Activated CD4-positive, CD25-positive, alpha-beta regulatory T cell treated with anti-CD3 and anti-CD28 coated beads, Interleukin-2, amount 50 U/mL, for 72 hours (primary cell): ENCODE results near the gene RNF39.
"Not testable (repeated sequence)": the region's sequence is repeated elsewhere in the genome, so short reads cannot be mapped to it uniquely, and the experiment has no call there.

Source experiments
- DNase-seq: peaks from one replicate; pipeline ENCODE4 v3.0.0; 2021

RNF39 gene, protein sequence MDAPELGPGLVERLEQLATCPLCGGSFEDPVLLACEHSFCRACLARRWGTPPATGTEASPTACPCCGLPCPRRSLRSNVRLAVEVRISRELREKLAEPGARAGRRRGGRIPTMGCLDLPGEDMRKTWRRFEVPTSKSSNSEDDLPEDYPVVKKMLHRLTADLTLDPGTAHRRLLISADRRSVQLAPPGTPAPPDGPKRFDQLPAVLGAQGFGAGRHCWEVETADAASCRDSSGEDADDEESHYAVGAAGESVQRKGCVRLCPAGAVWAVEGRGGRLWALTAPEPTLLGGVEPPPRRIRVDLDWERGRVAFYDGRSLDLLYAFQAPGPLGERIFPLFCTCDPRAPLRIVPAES

DNA sequence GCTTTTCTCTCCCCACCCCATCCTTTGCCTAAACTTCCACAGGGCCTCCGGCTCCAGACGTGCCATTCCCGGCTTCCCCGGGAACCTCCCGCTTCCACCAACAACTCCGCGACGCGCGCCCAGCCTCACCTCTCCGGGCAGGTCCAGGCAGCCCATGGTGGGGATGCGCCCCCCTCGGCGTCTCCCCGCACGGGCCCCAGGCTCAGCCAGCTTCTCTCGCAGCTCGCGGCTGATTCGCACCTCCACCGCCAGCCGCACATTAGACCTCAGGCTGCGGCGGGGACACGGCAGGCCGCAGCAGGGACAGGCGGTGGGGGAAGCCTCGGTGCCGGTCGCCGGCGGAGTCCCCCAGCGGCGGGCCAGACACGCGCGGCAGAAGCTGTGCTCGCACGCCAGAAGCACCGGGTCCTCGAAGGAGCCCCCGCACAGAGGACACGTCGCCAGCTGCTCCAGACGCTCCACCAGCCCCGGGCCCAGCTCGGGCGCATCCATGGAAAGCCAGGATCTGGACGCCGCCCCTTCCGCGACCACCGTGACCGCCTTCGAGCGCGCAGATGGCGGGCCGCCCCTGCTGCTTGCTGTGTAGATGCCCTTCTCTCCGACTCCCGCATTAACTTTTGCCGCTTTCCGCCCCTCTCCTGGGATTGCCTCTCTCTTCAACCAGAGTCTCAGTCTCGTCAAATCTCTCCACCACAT lies at the start of gene RNF39:
RNF39 (minus strand) TSS at position 676 of the 696 bp plus-strand sequence; CDS start at position 492, 184 bp downstream.
- no peak for DNase-seq

DNA sequence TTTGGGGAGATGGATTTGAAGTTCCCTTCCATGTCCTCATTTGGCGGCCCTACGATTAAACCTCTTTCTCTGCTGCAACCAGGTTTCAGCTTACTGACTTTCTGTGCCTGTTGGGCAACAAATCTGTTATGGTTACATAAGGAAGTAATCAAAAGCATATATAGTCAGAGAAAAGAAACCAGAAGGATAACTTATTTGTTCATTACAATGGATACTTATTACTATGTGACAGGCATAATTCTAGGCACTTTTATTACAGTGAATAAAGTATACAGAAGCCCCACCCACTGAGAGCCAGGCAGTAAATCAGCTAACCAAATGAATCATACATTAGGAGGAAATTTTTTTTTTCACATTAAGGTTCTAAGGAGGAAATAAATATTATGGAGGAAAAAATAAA lies 46.9 kb upstream of the RNF39 start:
- no peak for DNase-seq

DNA sequence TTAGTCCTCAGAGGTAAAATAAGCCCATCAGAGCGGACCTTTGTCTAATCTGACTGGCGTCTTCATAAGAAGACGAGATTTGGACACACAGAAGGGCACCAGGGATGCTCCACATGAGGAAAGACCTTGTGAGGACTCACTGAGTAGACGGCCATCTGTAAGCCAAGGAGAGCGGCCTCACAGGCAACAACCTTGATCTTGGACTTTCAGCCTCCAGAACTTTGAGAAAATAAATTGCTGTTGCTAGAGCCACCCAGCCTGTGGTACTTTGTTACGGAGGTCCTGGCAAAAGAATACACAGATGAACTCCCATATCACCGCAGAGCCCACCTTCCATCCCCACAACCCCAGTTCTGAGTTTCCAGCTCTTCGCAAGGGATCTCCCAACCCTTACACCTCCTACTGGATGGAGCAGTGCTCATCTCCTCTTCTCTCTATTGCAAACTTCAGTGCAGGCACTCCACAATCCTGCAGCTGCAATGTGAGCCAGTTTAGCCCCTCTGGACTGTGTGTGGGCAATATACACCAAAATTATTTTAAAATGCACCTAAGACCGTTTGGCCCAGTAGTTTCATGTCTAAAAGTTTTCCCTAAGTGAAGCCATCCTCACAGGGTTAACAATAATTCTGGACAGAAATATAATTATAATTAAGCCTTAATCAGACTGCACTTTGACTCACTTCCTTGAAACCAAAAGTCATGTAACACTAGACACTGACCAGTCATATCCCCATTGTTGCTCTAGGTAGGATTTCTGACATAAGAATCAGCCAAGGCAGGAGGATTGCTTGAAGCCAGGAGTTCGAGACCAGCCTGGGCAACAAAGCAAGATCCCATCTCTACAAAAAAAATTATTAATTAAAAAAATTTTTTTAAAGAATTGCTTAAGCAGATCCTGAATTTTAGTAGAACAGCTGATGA lies 46.1 kb upstream of the RNF39 start:
- DNase-seq, result no peak

DNA sequence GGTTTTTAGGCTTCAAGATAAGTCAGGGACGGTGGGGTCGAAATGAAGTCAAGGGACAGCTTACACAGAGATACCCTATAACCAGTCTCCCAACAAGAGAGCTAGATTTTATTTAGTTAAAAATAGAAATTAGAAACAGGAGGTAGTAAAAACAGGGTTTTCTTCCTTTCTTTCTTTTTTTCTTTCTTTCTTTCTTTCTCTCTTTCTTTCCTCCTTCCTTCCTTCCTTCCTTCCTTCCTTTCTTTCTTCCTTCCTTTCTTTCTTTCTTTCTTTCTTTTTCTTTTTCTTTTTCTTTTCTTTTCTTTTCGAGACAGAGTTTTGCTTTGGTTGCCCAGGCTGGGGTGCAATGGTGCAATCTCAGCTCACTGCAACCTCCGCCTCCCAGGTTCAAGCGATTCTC lies 43.1 kb upstream of the RNF39 start:
- DNase-seq, result not testable (repeated sequence)

DNA sequence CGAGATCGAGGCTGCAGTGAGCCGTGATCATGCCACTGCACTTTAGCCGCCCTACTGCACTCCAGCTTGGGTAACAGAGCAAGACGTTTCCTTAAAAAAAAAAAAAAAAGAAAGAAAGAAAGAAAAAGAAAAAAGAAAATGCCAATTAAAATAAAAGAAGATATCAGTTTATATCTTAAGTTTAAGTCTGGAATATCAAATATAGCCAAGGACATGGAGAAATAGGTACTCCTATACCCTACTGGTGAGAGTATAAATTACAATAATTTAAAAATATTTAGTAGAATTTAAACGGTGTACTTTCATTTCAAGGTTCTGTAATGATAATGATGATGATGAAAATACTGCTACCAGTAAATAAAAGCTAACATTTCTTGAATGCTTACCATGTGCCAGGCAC lies 41.2 kb upstream of the RNF39 start:
- no peak for DNase-seq

DNA sequence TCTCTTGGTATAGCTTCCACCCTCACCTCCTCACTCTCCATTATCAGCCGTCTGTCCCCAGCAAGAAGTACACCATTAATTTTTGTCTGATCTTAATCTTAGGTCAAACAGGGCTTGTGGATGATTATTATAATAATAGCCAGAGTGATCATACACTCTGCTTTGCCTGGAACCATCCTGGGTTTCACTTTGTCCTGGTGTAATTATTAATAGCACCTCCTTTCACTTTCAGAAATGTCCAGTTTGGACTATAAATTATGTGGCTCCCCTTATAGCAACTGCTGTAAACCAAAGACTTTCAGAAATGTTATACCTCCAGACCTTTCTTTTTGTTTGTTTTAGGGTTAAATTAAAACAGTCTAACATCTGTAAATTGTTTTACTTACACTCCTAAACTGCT lies 38.3 kb upstream of the RNF39 start:
- DNase-seq, result no peak

DNA sequence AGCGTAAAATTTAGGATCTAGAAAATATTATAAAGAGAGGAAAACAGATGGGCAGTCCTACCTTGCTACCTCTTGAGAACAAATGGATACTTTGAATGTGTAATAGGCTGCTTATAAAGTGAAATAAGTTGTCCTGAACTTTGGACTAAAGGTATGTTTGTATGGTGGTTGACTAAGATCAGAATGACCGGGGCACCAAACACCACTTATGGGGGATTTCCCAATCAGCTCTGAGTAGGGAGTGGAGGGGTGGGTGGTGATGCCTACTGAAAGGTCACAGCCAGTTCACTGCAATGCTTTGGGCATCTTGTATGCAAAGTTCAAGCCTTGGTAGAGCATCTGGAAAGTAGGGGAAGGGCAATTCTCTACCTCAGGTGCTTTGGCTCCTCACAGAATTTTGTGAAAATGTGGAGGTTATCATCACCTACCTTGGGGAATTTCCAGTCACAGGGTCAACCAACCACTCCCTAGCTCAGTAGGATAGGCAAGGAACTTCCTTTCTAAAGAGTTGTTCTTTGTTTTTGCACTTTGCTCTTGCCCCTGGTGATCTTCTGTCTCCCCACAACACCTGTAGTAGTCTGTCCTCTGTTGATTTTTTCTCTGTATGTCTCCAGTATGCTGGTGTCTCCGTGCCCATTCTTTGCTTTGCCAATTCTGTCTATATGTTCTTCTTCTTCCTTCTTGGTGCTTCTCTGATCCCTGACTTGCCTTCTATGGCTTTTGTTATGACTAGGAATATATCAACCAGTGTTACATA lies 37.6 kb upstream of the RNF39 start, which contains the start of gene TRIM31:
TRIM31 (minus strand) TSS at position 88 of the 757 bp plus-strand sequence. CDS start 285 bp downstream, outside the sequence.
- no peak for DNase-seq

DNA sequence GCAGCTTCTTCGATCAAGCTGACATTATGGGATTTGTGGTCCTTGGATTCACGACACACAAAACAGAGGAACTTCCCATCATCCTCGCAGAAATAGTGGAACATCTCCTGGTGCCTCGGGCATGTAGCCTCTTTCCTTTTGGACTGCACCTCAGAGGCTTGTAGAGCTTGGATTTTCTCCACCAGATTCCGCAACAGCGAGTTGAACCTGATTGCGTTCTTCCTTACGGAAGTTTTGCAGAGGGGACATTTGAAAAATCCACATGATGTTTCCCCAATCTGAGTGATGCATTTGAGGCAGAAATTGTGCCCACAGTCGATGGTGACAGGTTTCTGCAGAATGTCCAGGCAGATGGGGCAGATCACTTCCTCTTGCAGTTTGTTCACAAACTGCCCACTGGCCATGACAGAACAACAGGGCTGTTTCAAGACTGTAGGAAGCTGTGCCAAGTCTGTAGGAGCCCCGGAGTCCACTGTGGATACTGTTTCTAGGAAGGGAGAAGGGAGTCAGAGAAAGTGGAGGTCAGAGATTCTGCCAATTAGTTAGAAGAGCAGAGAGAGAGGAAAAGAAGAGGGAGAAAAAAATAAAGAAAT lies 36.9 kb upstream of the RNF39 start:
- DNase-seq, result no peak

DNA sequence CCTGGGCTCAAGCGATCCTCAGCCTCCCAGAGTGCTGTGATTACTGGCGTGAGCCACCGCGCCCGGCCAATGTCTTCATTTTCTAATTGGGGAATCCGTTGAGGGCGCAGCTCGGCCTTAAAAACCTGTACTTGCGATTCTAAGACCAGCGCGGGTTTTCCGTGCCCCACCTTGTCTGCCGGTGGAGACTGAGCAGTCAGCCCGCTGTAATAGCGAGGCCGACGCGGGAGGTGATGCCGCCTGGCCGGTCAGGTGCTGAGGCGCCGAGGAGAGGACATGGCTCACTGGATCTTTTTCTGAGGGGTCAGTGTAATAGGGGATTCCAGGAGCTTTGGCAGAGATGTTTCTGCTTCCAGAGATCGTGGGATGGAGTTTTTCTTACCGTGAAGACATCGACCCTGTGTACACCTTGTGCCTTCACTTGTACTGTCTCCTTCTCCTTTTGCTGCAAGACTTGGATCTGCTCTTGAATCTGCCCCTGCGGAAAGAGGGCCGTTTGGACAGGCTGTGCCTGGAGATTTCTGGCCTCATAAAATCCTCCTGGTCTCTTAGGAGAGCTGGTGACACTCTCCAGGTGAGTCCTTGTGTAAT lies 35.8 kb upstream of the RNF39 start:
- DNase-seq, result no peak

DNA sequence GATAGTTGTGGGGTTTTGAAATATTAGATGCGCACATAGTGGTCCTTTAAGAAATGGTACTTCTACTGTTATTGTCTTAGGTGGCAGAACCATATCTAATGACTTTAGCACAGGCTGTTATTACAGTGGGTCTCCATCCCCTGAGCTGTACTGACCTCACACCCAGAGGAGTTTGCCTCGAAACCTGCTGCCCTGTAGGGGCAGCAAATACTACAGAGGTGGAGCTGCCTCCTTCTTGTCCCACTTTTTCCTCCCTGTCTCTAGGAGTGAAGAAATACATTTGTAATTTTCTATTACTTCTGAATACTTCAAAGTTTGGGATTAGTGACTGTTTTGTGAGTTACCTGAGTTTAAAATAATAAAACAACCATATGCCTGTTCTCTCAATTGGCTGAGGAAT lies 29.1 kb upstream of the RNF39 start:
- DNase-seq, result no peak

DNA sequence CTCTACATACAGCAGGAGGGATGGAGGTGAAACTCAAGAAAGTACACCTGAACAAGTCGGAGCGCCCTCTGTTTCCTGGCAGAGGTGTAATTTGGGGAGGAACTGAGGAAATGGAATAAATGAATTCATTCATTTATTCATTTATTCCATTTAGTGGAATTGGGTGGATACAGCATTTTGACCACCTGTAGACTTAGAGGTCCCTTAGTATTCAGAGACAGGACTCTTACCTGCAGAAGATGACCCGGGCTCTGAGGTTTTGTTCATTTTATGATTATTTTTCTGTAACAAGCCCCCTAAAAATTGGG lies 28.3 kb upstream of the RNF39 start:
- DNase-seq, result no peak

DNA sequence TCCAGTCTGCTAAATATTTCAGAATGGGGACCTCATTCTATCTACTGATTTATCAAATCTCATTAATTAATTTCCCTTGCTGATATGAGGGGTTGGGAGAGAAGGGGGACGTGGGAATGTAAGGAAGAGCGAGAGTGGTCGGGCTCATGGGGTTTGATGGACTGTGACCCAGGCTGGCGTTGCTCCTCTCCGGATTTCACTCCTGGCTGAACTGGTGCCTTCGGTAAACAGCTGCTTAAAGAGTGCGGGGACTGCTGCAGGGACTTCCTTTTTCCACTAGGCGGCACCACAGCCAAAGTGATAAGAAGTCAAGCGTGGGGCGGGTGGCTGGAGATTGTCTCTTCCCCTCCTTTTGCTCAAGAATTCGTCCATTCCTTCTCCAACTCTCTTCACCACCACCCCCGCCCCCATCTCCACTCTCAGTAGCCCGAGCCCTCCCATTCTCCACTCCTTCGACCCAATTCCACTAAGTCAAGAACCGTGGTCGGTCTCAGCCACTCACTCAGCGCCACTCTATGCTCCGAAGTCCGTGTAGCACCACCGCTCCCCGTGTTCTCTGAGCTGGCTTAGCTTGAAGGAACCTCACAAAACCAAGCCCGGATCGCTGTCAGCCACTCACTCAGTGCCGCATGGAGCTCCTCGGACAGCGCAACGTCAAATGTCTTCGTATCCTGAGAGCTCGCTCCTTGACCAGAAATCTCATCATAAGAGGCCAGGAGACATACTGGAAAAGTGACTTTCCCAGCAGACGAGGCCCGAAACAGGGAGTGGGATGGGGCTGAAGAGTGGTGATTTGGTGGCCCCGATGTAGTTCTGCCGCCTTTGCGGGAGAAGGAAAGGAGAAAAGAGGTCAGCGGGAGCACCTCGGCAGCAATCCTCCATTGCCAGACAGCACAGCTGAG lies 27.7 kb upstream of the RNF39 start:
- DNase-seq, result peak; percentile 64

DNA sequence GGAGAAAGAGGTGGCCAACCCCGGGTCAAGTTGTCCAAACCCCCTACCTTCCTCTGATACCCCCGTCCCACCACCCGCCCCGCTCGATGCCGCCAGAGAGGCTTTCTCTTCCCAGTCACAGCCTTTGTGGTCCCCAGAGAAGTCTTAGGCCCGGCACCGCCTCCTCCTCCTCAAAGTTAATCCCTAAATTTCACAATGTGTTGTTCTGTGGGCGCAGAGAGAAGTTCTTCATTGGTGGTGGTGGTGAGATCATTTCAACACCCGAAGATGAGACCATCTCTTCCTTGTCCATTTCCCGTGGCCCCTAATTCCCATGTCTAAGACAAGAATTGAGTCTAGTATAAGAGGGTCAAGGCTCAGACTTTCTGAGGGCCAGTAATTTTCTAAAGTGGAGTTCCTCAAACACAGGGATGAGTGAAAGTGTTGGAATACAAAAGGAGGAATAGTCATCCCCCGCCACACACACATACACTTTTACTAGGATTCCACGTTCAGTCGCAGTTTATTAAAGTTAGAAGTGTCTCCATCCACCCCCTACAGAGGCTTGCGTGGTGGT lies 26.9 kb upstream of the RNF39 start:
- DNase-seq, result no peak

DNA sequence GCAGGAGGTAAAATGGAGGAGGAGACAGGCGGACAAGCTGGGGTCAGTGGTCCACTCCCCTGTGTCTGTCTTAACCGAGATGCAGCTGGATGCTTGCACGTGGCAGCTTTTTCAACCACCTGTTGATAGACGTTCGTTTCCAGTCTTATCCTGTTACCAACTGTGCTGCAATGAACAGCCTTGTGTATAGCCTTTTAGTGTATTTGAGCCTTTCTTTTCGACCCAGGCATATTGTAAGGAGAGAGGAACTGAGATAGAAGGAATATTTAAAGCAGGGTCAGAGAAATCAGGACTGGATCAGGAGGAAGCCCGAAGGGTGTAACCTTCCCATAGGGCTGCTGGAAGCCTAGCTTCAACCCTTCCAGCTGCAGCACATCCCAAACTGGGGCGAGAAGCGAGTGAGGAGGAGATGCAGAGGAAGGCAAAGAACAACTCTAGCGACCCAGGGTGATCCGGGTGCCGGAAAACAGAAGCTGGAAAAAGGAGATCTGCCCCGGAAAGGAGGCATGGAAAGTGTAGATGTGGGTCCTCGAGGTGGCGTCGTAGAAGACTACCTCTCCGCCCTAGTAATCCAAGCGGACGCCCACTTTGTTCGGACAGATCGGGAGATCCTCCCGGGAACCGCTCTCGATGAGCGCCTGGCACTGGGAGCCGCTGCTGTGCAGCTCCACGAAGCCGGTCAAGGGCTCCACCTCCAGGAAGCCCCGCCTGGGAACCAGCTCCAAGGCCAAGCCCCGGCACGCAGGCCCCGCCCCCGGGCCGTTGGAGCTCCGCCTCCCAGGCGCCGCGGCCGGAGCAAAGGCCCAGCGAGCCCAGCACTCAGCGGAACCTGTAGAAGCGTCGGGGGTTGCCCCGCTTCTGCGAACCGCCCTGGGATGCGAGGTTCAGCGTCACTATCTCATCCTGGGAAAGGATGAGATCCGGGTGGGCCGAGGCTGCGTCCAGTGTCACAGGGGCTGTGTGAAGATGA lies 26.2 kb upstream of the RNF39 start:
- DNase-seq, result peak; percentile 51

DNA sequence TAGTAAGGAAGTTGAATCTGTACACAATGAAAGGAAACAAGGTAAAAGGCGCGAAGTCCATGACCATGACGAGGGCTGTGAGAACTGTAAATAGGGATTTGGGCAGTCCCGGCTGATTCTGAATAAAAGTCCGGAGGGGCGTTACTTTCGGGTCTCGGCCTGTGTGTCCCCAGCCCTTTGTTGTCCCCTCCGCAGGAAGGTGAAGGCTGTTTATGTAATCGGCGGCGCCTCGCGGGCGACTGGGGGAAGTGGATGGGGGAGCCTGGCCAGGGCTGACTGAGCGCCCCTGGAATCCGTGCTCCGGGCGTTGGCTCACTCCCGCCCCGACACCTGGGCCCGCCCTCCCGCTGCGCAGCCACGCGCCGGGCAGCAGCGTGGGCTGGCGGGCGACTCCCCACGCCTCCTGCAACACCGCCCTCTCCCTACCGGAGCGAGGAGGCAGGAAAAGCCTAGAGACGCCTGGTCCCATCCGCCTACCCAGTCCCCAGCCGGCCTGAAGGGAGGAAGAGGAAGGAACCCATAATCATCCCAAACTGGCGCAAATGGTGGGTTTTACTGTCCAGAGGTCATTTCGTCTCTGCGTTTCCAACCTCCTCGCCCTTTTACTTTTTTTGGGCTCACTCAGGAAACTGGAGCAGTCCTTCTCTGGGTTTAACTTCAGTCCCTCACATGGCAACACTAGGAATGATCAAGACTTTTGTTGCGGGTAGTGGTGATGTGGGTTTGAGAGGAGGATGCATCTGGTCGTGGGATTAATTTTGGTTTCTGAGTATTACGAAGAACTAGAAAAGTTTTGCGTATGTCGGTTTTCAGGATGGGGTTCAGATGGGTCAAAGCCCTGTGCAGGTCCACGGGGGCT lies 25.2 kb upstream of the RNF39 start:
- no peak for DNase-seq

DNA sequence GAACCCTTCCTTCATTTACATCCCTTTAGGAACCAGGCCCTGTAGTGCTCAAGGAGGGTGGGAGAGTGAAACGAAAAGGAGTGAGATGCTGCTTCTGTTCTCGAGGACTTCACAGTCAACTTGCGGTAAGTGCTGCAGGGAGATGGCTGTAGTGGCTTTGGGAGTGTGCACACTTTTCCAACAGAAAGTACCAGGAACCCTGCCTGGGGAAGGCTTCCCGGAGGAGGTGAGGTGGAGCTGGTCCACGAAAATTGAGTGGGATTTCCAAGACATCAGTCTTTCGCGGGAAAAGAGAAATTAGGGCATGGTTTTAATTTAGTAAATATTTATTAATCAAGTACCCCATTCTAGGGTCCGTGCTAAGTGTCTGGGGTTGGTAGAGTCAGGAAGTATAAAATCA lies 24.6 kb upstream of the RNF39 start:
- no peak for DNase-seq

DNA sequence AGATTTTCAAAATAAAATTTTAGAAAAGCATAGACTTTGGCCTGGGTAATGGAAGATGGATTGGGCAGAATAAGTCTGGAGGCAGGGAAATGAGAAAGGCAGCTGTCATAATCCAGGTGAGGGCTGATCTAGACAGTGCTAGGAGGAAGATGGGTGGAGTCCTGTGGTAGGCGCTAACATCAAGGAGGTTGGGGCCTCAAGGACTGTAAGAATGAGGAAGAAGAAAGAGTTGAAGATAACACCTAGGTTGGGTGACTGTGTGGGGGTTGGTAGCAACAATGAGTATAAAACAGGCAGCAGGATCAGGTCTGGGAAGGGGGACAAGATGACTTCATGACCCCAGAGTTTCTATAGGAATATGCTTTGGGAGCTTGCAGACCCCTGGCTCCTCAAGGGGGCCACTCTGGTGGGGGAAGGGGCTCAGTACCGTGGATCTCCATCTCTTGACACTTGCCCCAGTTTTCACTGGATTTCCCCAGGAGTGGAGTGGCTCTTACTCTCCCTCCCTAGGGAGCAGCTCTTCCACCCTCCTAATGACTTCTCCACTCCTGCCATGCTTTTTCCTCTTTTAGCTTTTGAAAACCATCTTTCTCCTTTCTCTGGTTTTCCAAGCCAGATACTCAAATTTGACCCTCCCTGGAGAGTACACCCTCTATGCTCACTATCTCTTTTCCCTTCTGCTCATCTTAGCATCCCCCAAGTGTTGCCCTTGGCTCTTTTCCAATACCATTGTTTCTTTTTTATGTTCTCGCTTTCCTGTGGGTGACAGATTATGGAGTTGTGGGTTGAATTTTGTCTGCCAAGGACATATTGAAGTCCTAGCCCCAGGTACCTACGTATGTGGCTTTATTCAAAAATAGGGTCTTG lies 22.6 kb upstream of the RNF39 start:
- no peak for DNase-seq
